Gastrocnemius medialis (tissue), 4 donors: ENCODE data around the gene STRN3.
"Not testable (repeated sequence)": the region's sequence is repeated elsewhere in the genome, so short reads cannot be mapped to it uniquely, and the experiment has no call there.

ENCODE experiments used
- POLR2A ChIP-seq, 2 donors: fragments of 450-650 bp; IDR thresholded peaks; one replicate each; pipeline ENCODE4 v1.6.1; 2017; ENCODE audit warnings: antibody characterized with exemption in 2 of 2, mild to moderate bottlenecking in 2 of 2, moderate library complexity in 2 of 2
- TF ChIP-seq, protein P1 (sequence below), 5 experiments: fragments of 450-650 bp in 3 of 5; fragments of 200-600 bp in 2 of 5; sonication (generic) in 2 of 5; IDR thresholded peaks in 4 of 5; conservative IDR thresholded peaks in 1 of 5; 1 replicate in 4 of 5; 2 replicates in 1 of 5; pipeline ENCODE4 v1.5.1; 2016 to 2019; ENCODE audit warnings: antibody characterized with exemption in 5 of 5, mild to moderate bottlenecking in 3 of 5, moderate library complexity in 3 of 5

DNA sequence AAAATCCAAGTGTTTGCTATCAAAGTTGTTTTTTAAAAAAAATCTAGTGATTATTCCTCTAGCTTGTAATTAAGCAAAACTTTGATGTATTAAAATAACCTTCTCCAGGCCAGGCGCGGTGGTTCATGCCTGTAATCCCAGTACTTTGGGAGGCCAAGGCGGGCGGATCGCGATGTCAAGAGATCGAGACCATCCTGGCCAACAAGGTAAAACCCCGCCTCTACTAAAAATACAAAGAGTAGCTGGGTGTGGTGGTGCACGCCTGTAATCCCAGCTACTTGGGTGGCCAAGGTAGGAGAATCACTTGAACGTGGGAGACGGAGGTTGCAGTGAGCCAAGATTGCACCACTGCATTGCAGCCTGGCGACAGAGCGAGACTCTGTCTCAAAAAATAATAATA lies 92.2 kb downstream of the STRN3 start:
- TF ChIP-seq, protein P1, sequence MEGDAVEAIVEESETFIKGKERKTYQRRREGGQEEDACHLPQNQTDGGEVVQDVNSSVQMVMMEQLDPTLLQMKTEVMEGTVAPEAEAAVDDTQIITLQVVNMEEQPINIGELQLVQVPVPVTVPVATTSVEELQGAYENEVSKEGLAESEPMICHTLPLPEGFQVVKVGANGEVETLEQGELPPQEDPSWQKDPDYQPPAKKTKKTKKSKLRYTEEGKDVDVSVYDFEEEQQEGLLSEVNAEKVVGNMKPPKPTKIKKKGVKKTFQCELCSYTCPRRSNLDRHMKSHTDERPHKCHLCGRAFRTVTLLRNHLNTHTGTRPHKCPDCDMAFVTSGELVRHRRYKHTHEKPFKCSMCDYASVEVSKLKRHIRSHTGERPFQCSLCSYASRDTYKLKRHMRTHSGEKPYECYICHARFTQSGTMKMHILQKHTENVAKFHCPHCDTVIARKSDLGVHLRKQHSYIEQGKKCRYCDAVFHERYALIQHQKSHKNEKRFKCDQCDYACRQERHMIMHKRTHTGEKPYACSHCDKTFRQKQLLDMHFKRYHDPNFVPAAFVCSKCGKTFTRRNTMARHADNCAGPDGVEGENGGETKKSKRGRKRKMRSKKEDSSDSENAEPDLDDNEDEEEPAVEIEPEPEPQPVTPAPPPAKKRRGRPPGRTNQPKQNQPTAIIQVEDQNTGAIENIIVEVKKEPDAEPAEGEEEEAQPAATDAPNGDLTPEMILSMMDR (IDR thresholded peaks at IDR 0.05 in 4 of 5, conservative IDR thresholded peaks at IDR 0.05 in 1 of 5): not testable (repeated sequence)
- not testable (repeated sequence) for TF ChIP-seq POLR2A (IDR thresholded peaks at IDR 0.05)
